DOHH2 (cell line): Measurements from ENCODE around the gene SLC29A2.
A peak's percentile ranks its signal among the peaks of the same experiment; 100 is the strongest.

Source experiments
- CTCF ChIP-seq: fragments of 200-600 bp; sonication (generic); IDR thresholded peaks from one replicate; pipeline ENCODE4 v1.5.1; 2014; ENCODE audit warnings: antibody characterized with exemption, mild to moderate bottlenecking, low read depth, low read length; ENCODE audit not compliant: poor library complexity, severe bottlenecking
- EZH2phosphoT487 ChIP-seq: fragments of 200-600 bp; sonication (generic); IDR thresholded peaks from 2 replicates; pipeline ENCODE4 v1.6.1; 2017; ENCODE audit warnings: borderline replicate concordance, mild to moderate bottlenecking, antibody characterized with exemption, low read length, moderate library complexity, mixed read lengths

- TF ChIP-seq CTCF (peak; percentile 43), EZH2phosphoT487 (no peak)
These were observed 46.8 kb upstream of the SLC29A2 start for GRCh38 chr11:66418168-66418985.
